Adipose tissue (tissue), 3 donors: ENCODE results near the gene STK32C. TPM values are rescaled to one million over a fixed set of nuclear protein-coding genes. Genes with fewer than 3 reads are reported as not detected.

Experiments
- H3K27ac ChIP-seq: one replicate; pipeline ENCODE4 v1.5.1; 2013; ENCODE audit warnings: low read depth, low read length
- WGBS, 3 donors: extraction: QIAGEN DNeasy Blood & Tissue Kit; methylation state at CpG; one replicate each; pipeline ENCODE4 v1.1.7; 2013; 5-methylcytosine and 5-hydroxymethylcytosine counted together
- polyA plus RNA-seq, 3 donors: library from polyadenylated mRNA; stranded (reverse); fragments of 200-250 nt; gene quantifications; one replicate each; pipeline ENCODE4 v1.2.3, GENCODE V29; 2013
- donor health status: healthy with polysubstance abuse.
- donor health status: Bipolar disorder and iron deficiency.
- donor health status: healthy.

Gene STK32C
- polyA plus RNA-seq, 3 donors: 7.0 to 12.1 (median 7.2) TPM

- no peak overlapping the region for H3K27ac ChIP-seq
- 83 to 93% (median 92%) methylated on average over 46 to 48 of the region's 48 CpGs for WGBS, 3 donors
Measured at GRCh38 chr10:132202070-132202970, 105.4 kb downstream of the STK32C start.

- WGBS, 3 donors: 83 to 93% (median 88%) methylated on average over 35 of the region's 35 CpGs
Measured at GRCh38 chr10:132201111-132201969, 106.4 kb downstream of the STK32C start.

GRCh38 chr10:132200344-132201110 is 107.2 kb downstream of the STK32C start:
- no peak overlapping the region for H3K27ac ChIP-seq
- WGBS, 3 donors: 77 to 91% (median 88%) methylated on average over 31 to 35 of the region's 35 CpGs

More at GRCh38 chr10:132201111-132201969, 106.4 kb downstream of the STK32C start:
- no peak overlapping the region for H3K27ac ChIP-seq

- WGBS, 3 donors: 67 to 84% (median 79%) methylated on average over 16 of the region's 16 CpGs
Measured at GRCh38 chr10:132199854-132200311, 107.9 kb downstream of the STK32C start.

GRCh38 chr10:132199268-132199853 is 108.4 kb downstream of the STK32C start:
- H3K27ac ChIP-seq: no peak overlapping the region
- 75 to 76% (median 76%) methylated on average over 10 to 11 of the region's 11 CpGs for WGBS, 3 donors

More at GRCh38 chr10:132199854-132200311, 107.9 kb downstream of the STK32C start:
- no peak overlapping the region for H3K27ac ChIP-seq

GRCh38 chr10:132198381-132199181 is 109.2 kb downstream of the STK32C start:
- 84 to 93% (median 92%) methylated on average over 33 to 35 of the region's 35 CpGs for WGBS, 3 donors
- H3K27ac ChIP-seq: no peak overlapping the region

GRCh38 chr10:132198068-132198370 is 109.7 kb downstream of the STK32C start:
- no peak overlapping the region for H3K27ac ChIP-seq
- WGBS, 3 donors: 63 to 92% (median 80%) methylated on average over 3 of the region's 3 CpGs

GRCh38 chr10:132197271-132198067 is 110.3 kb downstream of the STK32C start:
- 74 to 84% (median 80%) methylated on average over 25 of the region's 25 CpGs for WGBS, 3 donors
- H3K27ac ChIP-seq: no peak overlapping the region

GRCh38 chr10:132196178-132197113 is 111.3 kb downstream of the STK32C start:
- no peak overlapping the region for H3K27ac ChIP-seq
- 83 to 87% (median 85%) methylated on average over 30 of the region's 30 CpGs for WGBS, 3 donors

- WGBS, 3 donors: 85 to 90% (median 89%) methylated on average over 13 of the region's 13 CpGs
- H3K27ac ChIP-seq: no peak overlapping the region
Measured at GRCh38 chr10:132195366-132196075, 112.2 kb downstream of the STK32C start.

GRCh38 chr10:132194726-132195125 is 113.0 kb downstream of the STK32C start:
- WGBS, 3 donors: 93 to 96% (median 95%) methylated on average over 11 to 15 of the region's 15 CpGs
- H3K27ac ChIP-seq: no peak overlapping the region

- H3K27ac ChIP-seq: no peak overlapping the region
- 81 to 83% (median 81%) methylated on average over 18 to 21 of the region's 21 CpGs for WGBS, 3 donors
Measured at GRCh38 chr10:132193907-132194552, 113.7 kb downstream of the STK32C start.

- WGBS, 3 donors: 62 to 72% (median 72%) methylated on average over 18 of the region's 18 CpGs
- no peak overlapping the region for H3K27ac ChIP-seq
Measured at GRCh38 chr10:132192991-132193665, 114.6 kb downstream of the STK32C start.
